ENCODE results near the gene WEE2. TPM values are rescaled to one million over a fixed set of nuclear protein-coding genes. Genes with fewer than 3 reads are reported as not detected.

Gene WEE2
- total RNA-seq, 1 experiment from 2014 or later = not detected

Other genes with a start within 250 kb of the WEE2 start
- gene AGK, start 156.9 kb upstream of the WEE2 start, total RNA-seq (2014; rRNA removed; shearing (Covaris generic)) = 36.6 and 43.2 TPM in 2 replicates
- gene DENND11, start 6.2 kb upstream of the WEE2 start, total RNA-seq (2014; rRNA removed; shearing (Covaris generic)) = 6.1 and 7.8 TPM in 2 replicates
- 516 and 551 TPM in 2 replicates for gene SSBP1, start 30.0 kb downstream of the WEE2 start, total RNA-seq (2014; rRNA removed; shearing (Covaris generic))
- 0.08 TPM in 1 of 2 replicates, not detected in the other for gene TAS2R3, start 55.7 kb downstream of the WEE2 start, total RNA-seq (2014; rRNA removed; shearing (Covaris generic))
- not detected in 2 replicates for gene TAS2R4, start 68.3 kb downstream of the WEE2 start, total RNA-seq (2014; rRNA removed; shearing (Covaris generic))
- gene TAS2R5, start 81.9 kb downstream of the WEE2 start, total RNA-seq (2014; rRNA removed; shearing (Covaris generic)) = not detected in 2 replicates
- not detected in 2 replicates for gene PRSS37, start 133.1 kb downstream of the WEE2 start, total RNA-seq (2014; rRNA removed; shearing (Covaris generic))
- gene OR9A4, start 208.0 kb downstream of the WEE2 start, total RNA-seq (2014; rRNA removed; shearing (Covaris generic)) = not detected in 2 replicates
- not detected in 2 replicates for gene CLEC5A, start 238.6 kb downstream of the WEE2 start, total RNA-seq (2014; rRNA removed; shearing (Covaris generic))